HG02938 (cell line): Measurements from ENCODE around the gene PDE1C.

Experiments used
- ATAC-seq: cut with Tn5 transposase; IDR thresholded peaks from one replicate; pipeline ENCODE4 v1.9.1; 2021; ENCODE audit warnings: mild to moderate bottlenecking, moderate library complexity; ENCODE audit not compliant: unreplicated experiment

Gene PDE1C

GRCh38 chr7:31788445-31788844 is 281.8 kb downstream of the PDE1C start:
- ATAC-seq, result peak; percentile 78

DNA sequence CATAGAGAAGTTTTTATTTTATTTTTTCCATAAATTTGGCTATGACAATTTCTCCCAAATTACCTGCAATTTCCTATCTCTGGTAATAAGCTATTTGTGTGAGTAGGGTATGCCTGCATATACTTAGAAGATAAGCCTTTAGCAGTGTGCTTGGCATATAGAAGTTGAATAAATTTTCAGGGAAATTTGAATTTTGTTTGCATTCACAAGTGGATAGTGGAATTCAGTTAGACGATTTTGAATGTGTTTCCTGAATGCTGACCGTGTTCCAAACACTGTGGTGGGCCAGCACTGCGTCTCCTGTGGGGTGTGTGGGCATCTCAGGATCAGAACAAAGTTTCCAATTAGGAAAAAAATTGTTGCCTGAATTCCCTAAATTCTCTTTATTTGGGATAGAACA is 283.9 kb downstream of the PDE1C start:
- ATAC-seq, result no peak

- ATAC-seq, result no peak
These were observed 285.1 kb downstream of the PDE1C start for GRCh38 chr7:31785101-31785500.

DNA sequence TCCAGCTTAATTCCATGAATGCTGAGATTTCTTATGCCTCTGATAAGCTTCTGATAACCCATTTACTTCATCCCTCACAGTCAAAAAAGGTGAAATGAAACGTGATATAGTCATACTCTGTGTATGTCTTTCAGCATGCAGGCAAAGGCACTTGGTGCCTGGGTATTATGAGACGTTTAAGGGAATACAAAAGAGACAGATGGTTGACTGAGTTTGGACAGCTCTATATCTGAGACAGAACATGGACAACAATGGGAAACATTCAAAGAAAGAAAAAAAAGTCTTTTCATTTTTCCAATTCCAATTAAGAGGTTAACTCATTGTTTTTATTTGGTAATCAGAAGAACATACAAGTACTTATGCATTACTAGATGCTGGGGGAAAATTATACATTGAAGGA is 287.0 kb downstream of the PDE1C start:
- no peak for ATAC-seq

GRCh38 chr7:31782411-31782991 is 287.7 kb downstream of the PDE1C start:
- ATAC-seq, result peak; percentile 95

GRCh38 chr7:31778296-31778695 is 291.9 kb downstream of the PDE1C start:
- ATAC-seq, result no peak

DNA sequence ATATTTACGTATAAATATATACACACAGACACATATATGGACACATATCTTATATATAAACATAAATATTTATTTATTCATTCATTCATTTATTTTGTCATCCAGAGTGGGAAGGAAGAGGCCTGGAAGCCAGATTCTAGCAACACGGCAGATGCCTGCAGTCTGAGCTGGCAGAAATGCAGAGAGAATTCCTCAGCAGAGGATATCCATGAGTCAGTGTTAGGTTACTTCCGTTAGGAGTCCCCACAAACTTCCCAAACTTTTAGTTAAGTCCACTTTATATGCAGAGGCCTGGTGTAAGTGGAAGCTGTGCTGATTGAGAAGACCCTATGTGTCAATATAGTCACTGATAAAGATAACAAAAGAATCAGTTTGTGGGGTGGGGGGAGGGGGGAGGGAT is 293.6 kb downstream of the PDE1C start:
- no peak for ATAC-seq

GRCh38 chr7:31775556-31775955 is 294.7 kb downstream of the PDE1C start:
- ATAC-seq, result no peak

- ATAC-seq, result no peak
These were observed 298.0 kb downstream of the PDE1C start for GRCh38 chr7:31772211-31772610.

DNA sequence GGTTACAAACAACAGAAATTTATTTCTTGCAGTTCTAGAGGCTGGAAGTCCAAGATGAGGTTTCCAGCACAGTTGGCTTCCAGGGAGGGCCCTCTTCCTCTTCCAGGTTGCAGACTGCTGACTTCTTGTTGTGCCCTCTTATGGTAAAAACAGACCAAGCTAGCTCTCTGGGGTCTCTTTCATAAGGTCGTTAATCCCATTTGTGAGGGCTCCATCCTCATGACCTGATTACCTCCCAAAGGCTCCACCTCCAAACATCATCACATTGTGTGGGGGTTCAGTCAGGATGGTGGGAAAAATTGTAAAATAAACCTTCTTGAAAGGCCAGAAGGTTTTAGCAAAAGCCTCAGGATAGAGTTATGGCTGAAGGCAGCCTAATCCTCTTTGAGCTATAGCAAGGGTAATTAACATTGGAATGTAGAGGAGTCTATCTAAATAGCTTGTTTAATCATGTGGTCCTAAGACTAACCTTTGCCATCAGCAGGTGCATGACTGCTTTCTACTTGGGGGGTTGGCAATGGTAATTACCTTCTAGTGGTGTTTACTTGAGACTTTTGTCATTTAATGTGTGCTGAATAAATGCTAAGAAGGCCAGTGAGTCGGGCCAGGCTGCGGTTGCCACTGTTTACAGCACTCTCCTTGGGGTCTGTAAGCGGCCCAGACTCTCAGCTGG is 302.4 kb downstream of the PDE1C start:
- ATAC-seq, result no peak

GRCh38 chr7:31764462-31764861 is 305.7 kb downstream of the PDE1C start:
- no peak for ATAC-seq

- ATAC-seq, result no peak
These were observed 306.7 kb downstream of the PDE1C start for GRCh38 chr7:31763548-31763947.

DNA sequence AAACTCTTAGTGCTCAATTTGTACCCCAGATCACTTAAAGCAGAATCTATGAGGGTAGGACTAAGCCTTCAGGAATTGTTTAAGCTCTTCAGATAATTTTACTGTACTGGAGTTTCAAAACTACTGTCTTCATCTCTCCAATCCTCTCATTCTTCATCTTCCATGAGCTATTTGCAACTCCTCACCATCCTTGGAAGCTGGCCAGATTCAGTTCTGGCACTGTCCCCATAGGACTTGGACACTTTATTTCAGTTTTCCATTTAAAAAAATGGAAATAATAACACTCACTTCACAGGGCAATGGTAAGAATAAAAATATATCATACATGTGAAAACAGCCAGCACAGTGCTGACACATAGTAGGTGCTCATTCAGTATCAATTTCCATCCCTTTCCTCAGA is 308.6 kb downstream of the PDE1C start:
- ATAC-seq, result no peak

GRCh38 chr7:31758755-31759154 is 311.5 kb downstream of the PDE1C start:
- no peak for ATAC-seq

DNA sequence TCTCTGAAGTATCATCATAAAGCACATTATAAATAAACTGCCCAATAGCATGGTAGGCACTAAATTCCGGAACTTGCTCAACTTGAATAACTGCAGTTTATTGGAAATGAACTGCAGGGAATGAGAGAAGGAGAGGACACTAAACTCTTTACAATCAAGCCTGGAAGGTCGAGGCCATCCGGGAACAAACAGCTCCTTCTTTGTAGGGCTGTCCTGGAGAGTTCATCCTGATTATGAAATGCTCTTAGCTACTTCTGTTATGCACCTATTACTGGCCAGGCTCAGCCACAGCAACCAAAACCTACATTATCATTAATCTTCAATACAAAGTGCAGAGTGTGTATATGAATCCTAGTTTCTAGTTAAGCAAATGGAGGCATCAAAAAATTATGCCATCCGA is 318.5 kb downstream of the PDE1C start:
- ATAC-seq, result no peak

GRCh38 chr7:31748084-31748483 is 322.1 kb downstream of the PDE1C start:
- no peak for ATAC-seq

GRCh38 chr7:31747553-31747952 is 322.7 kb downstream of the PDE1C start:
- no peak for ATAC-seq

GRCh38 chr7:31744294-31744874 is 325.8 kb downstream of the PDE1C start:
- ATAC-seq, result peak; percentile 79

GRCh38 chr7:31741852-31742251 is 328.4 kb downstream of the PDE1C start:
- no peak for ATAC-seq

DNA sequence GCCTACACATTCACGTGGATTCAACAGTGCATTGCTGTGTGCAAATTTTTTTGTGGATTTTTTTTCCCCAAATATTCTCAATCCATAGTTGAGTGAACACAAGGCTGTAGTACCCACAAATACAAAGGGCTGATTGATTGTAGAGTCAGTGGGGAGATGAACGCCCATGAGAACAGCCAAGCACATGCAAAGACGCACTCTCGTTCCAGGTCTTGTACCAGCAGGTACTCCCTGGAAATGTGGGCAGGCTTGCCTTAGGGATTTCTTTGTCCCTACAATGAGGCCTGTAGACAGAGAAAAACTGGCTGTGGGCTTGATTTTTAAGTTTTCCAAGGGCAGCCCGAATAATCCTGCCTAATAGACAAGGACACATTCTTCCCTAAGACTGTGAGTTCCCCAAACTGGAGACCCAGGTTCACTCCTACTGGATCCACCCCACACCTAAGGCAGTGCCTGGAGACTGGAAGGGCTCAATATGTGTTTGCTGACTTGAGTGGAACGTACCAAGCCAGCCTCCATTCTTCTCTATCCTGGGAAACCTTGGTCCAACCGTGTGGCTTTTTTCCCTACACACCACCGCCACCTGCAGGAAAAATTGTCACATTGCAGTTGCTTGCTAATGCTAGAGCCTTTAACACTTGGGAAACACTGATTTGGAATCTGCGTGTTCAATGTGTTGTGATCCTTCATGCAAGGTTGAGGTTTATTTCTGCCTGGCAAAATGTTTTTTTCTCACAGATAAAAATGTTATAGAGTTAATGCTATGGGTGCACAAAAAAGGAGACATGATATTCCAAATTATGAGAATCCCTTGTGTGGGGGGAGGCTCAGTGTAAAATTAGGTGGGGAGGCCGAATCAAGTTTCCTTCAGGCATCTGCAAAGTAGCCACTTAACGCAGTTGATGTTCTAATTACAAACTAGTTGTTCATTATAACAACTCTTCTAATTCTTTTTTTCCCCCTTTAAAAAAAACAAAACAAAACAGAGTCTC is 333.9 kb downstream of the PDE1C start:
- no peak for ATAC-seq

- ATAC-seq, result no peak
These were observed 335.8 kb downstream of the PDE1C start for GRCh38 chr7:31734456-31734855.
